SK-N-SH treated with all-trans-retinoic acid at 6 μM for 48 hours (cell line): ENCODE results near the gene CACNA1D.

Source experiments
- ATAC-seq: fragments of 200-7000 bp; cut with Tn5 transposase; 3 replicates; pipeline ENCODE4 v1.9.1; 2020; ENCODE audit warnings: mild to moderate bottlenecking, moderate library complexity
- ARNTL ChIP-seq: fragments of 450-650 bp; formaldehyde crosslinking; IDR thresholded peaks from 2 replicates; pipeline ENCODE4 v1.5.0; 2020; ENCODE audit warnings: low read depth, mild to moderate bottlenecking, moderate library complexity, borderline replicate concordance
- CREB5 ChIP-seq: fragments of 250-450 bp; sonication (Bioruptor Pico); IDR thresholded peaks from 2 replicates; pipeline ENCODE4 v1.5.1; 2020; ENCODE audit warnings: low read depth, mild to moderate bottlenecking, moderate library complexity
- CSDC2 ChIP-seq: fragments of 250-450 bp; sonication (Bioruptor Pico); IDR thresholded peaks from 2 replicates; pipeline ENCODE4 v1.5.0; 2020; ENCODE audit warnings: mild to moderate bottlenecking, moderate library complexity
- ESRRG ChIP-seq: fragments of 250-450 bp; sonication (Bioruptor Pico); IDR thresholded peaks from 2 replicates; pipeline ENCODE4 v1.6.1; 2021; ENCODE audit warnings: mild to moderate bottlenecking
- GLIS3 ChIP-seq: fragments of 250-450 bp; sonication (Bioruptor Pico); IDR thresholded peaks from 2 replicates; pipeline ENCODE4 v1.5.0; 2020; ENCODE audit warnings: mild to moderate bottlenecking, moderate library complexity
- ISL1 ChIP-seq: fragments of 250-450 bp; sonication (Bioruptor Pico); IDR thresholded peaks from 2 replicates; pipeline ENCODE4 v2.1.2; 2022; ENCODE audit warnings: mild to moderate bottlenecking, moderate library complexity
- OSR1 ChIP-seq: fragments of 250-450 bp; sonication (Bioruptor Pico); IDR thresholded peaks from 2 replicates; pipeline ENCODE4 v1.8.0; 2022; ENCODE audit warnings: moderate library complexity, mild to moderate bottlenecking, inconsistent platforms
- PATZ1 ChIP-seq: fragments of 250-450 bp; sonication (Bioruptor Pico); IDR thresholded peaks from 2 replicates; pipeline ENCODE4 v1.8.0; 2020; ENCODE audit warnings: mild to moderate bottlenecking, moderate library complexity, borderline replicate concordance
- POU6F1 ChIP-seq: fragments of 250-450 bp; sonication (Bioruptor Pico); IDR thresholded peaks from 2 replicates; pipeline ENCODE4 v1.8.0; 2021; ENCODE audit warnings: low read depth, mild to moderate bottlenecking, moderate library complexity, borderline replicate concordance
- PPARA ChIP-seq: fragments of 250-450 bp; sonication (Bioruptor Pico); IDR thresholded peaks from 2 replicates; pipeline ENCODE4 v1.5.0; 2020; ENCODE audit warnings: mild to moderate bottlenecking, borderline replicate concordance
- RARB ChIP-seq: fragments of 250-450 bp; sonication (Bioruptor Pico); IDR thresholded peaks from 2 replicates; pipeline ENCODE4 v1.8.0; 2021; ENCODE audit warnings: mild to moderate bottlenecking, moderate library complexity
- SNAI2 ChIP-seq: fragments of 250-450 bp; sonication (Bioruptor Pico); IDR thresholded peaks from 2 replicates; pipeline ENCODE4 v1.5.0; 2020; ENCODE audit warnings: mild to moderate bottlenecking, moderate library complexity
- TCF4 ChIP-seq: fragments of 250-450 bp; sonication (Bioruptor Pico); IDR thresholded peaks from 2 replicates; pipeline ENCODE4 v1.8.0; 2021; ENCODE audit warnings: mild to moderate bottlenecking, moderate library complexity, borderline replicate concordance
- TOX ChIP-seq: fragments of 250-450 bp; sonication (Bioruptor Pico); IDR thresholded peaks from 2 replicates; pipeline ENCODE4 v1.8.0; 2021; ENCODE audit warnings: mild to moderate bottlenecking, moderate library complexity, borderline replicate concordance
- TSHZ2 ChIP-seq: fragments of 250-450 bp; sonication (Bioruptor Pico); IDR thresholded peaks from 2 replicates; pipeline ENCODE4 v1.5.0; 2020; ENCODE audit warnings: mild to moderate bottlenecking, moderate library complexity
- ZC3H10 ChIP-seq: fragments of 250-450 bp; sonication (Bioruptor Pico); IDR thresholded peaks from 2 replicates; pipeline ENCODE4 v1.5.1; 2021; ENCODE audit warnings: mild to moderate bottlenecking, moderate library complexity
- ZFP30 ChIP-seq: fragments of 450-650 bp; formaldehyde crosslinking; IDR thresholded peaks from 2 replicates; pipeline ENCODE4 v1.5.0; 2022; ENCODE audit warnings: mild to moderate bottlenecking, moderate library complexity
- ZNF565 ChIP-seq: fragments of 450-650 bp; formaldehyde crosslinking; conservative IDR thresholded peaks from 2 replicates; pipeline ENCODE4 v1.5.0; 2020; ENCODE audit warnings: low read depth, mild to moderate bottlenecking, moderate library complexity
- ZNF70 ChIP-seq: fragments of 450-650 bp; formaldehyde crosslinking; IDR thresholded peaks from 2 replicates; pipeline ENCODE4 v1.5.0; 2020; ENCODE audit warnings: mild to moderate bottlenecking, moderate library complexity
- ZNF8 ChIP-seq: fragments of 450-650 bp; formaldehyde crosslinking; IDR thresholded peaks from 2 replicates; pipeline ENCODE4 v1.5.0; 2020; ENCODE audit warnings: mild to moderate bottlenecking, moderate library complexity

CACNA1D gene

GRCh38 chr3:53506763-53507145 lies 12.3 kb downstream of the CACNA1D start (continued):
- TF ChIP-seq PATZ1 (no peak), ZNF70 (CRISPR knock-in tag) (no peak), PPARA (CRISPR knock-in tag) (no peak), TCF4 (CRISPR knock-in tag) (no peak), ZFP30 (CRISPR knock-in tag) (no peak), ZNF8 (CRISPR knock-in tag) (no peak), ZNF565 (CRISPR knock-in tag) (no peak), ARNTL (CRISPR knock-in tag) (no peak), POU6F1 (CRISPR knock-in tag) (no peak)

GRCh38 chr3:53509494-53509893 lies 15.1 kb downstream of the CACNA1D start:
- no peak for ATAC-seq
- TF ChIP-seq ESRRG (CRISPR knock-in tag) (no peak), ZNF565 (CRISPR knock-in tag) (no peak), RARB (CRISPR knock-in tag) (no peak), ISL1 (no peak), CSDC2 (no peak), PPARA (CRISPR knock-in tag) (no peak), TOX (CRISPR knock-in tag) (no peak), ZNF70 (CRISPR knock-in tag) (no peak), ZFP30 (CRISPR knock-in tag) (no peak), POU6F1 (CRISPR knock-in tag) (no peak), SNAI2 (CRISPR knock-in tag) (no peak), CREB5 (CRISPR knock-in tag) (no peak), ZNF8 (CRISPR knock-in tag) (no peak), OSR1 (CRISPR knock-in tag) (no peak), PATZ1 (no peak), TSHZ2 (CRISPR knock-in tag) (no peak), ZC3H10 (CRISPR knock-in tag) (no peak)

- ATAC-seq = no peak
- TF ChIP-seq TCF4 (CRISPR knock-in tag) = no peak
- no peak for TF ChIP-seq GLIS3 (CRISPR knock-in tag)
Measured at GRCh38 chr3:53510508-53510907, 16.1 kb downstream of the CACNA1D start.
